ENCODE measurements around the gene PTOV1.
A peak's percentile ranks its signal among the peaks of the same experiment; 100 is the strongest.

The PTOV1 gene

GRCh38 chr19:49846408-49846807 lies 4.6 kb upstream of the PTOV1 start:
- Histone ChIP-seq H3K36me3 (ENCODE audit: control insufficient read depth in 2 of 2, insufficient read depth in 1 of 2, low read length in 2 of 2) (peaks cover 0 to 4% of the 10 kb centered on the region in 2 experiments; a peak in 1 of 3 replicates), H3K4me3 (ENCODE audit: low read depth, low read length) (no peak overlapping the region), H3K9me3 (ENCODE audit: control insufficient read depth, insufficient read depth, low read depth, low read length) (no peaks in the 10 kb centered on the region), H3K27ac (ENCODE audit: extremely low read depth, low read depth, low read length) (no peak overlapping the region), H3K4me1 (ENCODE audit: control insufficient read depth, insufficient read depth, low read length) (peaks cover 2% of the 10 kb centered on the region; the same call in 1 of the 2 replicates)
- ChIA-PET POLR2A (no interaction called here), CTCF (interaction anchor here (1.0 kb wide), 1 partner anchor 78 kb away, joined by 3 read pairs; no protein-coding TSS in a partner anchor)
- TF ChIP-seq ZNF121 (tag by site-specific recombination; IDR thresholded peaks at IDR 0.05) (peak; percentile 61), ZBTB1 (tag by site-specific recombination; IDR thresholded peaks at IDR 0.05) (no peak), ZNF311 (tag by site-specific recombination; IDR thresholded peaks at IDR 0.05; ENCODE audit: borderline replicate concordance) (no peak), ZNF501 (tag by site-specific recombination; IDR thresholded peaks at IDR 0.05) (no peak), ZNF548 (tag by site-specific recombination; IDR thresholded peaks at IDR 0.05) (no peak), ZSCAN4 (tag by site-specific recombination; IDR thresholded peaks at IDR 0.05) (no peak)
- TF ChIP-seq, protein P1, sequence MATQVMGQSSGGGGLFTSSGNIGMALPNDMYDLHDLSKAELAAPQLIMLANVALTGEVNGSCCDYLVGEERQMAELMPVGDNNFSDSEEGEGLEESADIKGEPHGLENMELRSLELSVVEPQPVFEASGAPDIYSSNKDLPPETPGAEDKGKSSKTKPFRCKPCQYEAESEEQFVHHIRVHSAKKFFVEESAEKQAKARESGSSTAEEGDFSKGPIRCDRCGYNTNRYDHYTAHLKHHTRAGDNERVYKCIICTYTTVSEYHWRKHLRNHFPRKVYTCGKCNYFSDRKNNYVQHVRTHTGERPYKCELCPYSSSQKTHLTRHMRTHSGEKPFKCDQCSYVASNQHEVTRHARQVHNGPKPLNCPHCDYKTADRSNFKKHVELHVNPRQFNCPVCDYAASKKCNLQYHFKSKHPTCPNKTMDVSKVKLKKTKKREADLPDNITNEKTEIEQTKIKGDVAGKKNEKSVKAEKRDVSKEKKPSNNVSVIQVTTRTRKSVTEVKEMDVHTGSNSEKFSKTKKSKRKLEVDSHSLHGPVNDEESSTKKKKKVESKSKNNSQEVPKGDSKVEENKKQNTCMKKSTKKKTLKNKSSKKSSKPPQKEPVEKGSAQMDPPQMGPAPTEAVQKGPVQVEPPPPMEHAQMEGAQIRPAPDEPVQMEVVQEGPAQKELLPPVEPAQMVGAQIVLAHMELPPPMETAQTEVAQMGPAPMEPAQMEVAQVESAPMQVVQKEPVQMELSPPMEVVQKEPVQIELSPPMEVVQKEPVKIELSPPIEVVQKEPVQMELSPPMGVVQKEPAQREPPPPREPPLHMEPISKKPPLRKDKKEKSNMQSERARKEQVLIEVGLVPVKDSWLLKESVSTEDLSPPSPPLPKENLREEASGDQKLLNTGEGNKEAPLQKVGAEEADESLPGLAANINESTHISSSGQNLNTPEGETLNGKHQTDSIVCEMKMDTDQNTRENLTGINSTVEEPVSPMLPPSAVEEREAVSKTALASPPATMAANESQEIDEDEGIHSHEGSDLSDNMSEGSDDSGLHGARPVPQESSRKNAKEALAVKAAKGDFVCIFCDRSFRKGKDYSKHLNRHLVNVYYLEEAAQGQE (tag by site-specific recombination; IDR thresholded peaks at IDR 0.05): no peak

- Histone ChIP-seq H3K4me1 (ENCODE audit: control insufficient read depth, insufficient read depth, low read length) (peaks cover 6% of the 10 kb centered on the region; the same call in 1 of the 2 replicates), H3K4me3 (ENCODE audit: low read depth, low read length) (no peak overlapping the region), H3K27ac (ENCODE audit: extremely low read depth, low read depth, low read length) (no peak overlapping the region), H3K36me3 (ENCODE audit: control insufficient read depth in 2 of 2, insufficient read depth in 1 of 2, low read length in 2 of 2) (no peaks in the 10 kb centered on the region), H3K9me3 (ENCODE audit: control insufficient read depth, insufficient read depth, low read depth, low read length) (no peaks in the 10 kb centered on the region)
- ChIA-PET POLR2A (interaction anchor here (0.5 to 8.8 kb wide), 14 partner anchors 9 to 267 kb away, joined by 3 to 128 read pairs (median 4); partner anchors contain the start of genes AP2A1, NOSIP, PNKP and RRAS), CTCF (interaction anchor here (0.6 to 2.8 kb wide), 9 partner anchors 10 to 345 kb away, joined by 3 to 13 read pairs (median 3); no protein-coding TSS in a partner anchor)
- TF ChIP-seq ZNF18 (tag by site-specific recombination; IDR thresholded peaks at IDR 0.05): peak; percentile 80; the same call in 1 of the 2 replicates
- TF ChIP-seq SP3 (tag by site-specific recombination; IDR thresholded peaks at IDR 0.05): peak; percentile 50
- TF ChIP-seq ZNF548 (tag by site-specific recombination; IDR thresholded peaks at IDR 0.05): no peak
- no peak for TF ChIP-seq ZNF248 (tag by site-specific recombination; IDR thresholded peaks at IDR 0.05)
- TF ChIP-seq ZNF221 (tag by site-specific recombination; IDR thresholded peaks at IDR 0.05; ENCODE audit: borderline replicate concordance): no peak
- no peak for TF ChIP-seq MEIS1 (CRISPR knock-in tag; IDR thresholded peaks at IDR 0.05; ENCODE audit: borderline replicate concordance)
- TF ChIP-seq, protein P2, sequence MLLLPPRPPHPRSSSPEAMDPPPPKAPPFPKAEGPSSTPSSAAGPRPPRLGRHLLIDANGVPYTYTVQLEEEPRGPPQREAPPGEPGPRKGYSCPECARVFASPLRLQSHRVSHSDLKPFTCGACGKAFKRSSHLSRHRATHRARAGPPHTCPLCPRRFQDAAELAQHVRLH (tag by site-specific recombination; IDR thresholded peaks at IDR 0.05): 0 out of 2 replicates have a peak, but pooled peaks have one; percentile 14
- TF ChIP-seq ZNF366 (tag by site-specific recombination; conservative IDR thresholded peaks at IDR 0.05): 0 out of 2 replicates have a peak, but pooled peaks have one; percentile 29
- TF ChIP-seq KLF8 (tag by site-specific recombination; IDR thresholded peaks at IDR 0.05): no peak
- TF ChIP-seq ZNF558 (tag by site-specific recombination; IDR thresholded peaks at IDR 0.05): peak; percentile 47; the same call in 1 of the 2 replicates
- TF ChIP-seq, protein P3, sequence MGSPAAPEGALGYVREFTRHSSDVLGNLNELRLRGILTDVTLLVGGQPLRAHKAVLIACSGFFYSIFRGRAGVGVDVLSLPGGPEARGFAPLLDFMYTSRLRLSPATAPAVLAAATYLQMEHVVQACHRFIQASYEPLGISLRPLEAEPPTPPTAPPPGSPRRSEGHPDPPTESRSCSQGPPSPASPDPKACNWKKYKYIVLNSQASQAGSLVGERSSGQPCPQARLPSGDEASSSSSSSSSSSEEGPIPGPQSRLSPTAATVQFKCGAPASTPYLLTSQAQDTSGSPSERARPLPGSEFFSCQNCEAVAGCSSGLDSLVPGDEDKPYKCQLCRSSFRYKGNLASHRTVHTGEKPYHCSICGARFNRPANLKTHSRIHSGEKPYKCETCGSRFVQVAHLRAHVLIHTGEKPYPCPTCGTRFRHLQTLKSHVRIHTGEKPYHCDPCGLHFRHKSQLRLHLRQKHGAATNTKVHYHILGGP (tag by site-specific recombination; IDR thresholded peaks at IDR 0.05): no peak
- no peak for TF ChIP-seq ATF2 (tag by site-specific recombination; IDR thresholded peaks at IDR 0.05; ENCODE audit: low read depth)
- no peak for TF ChIP-seq GLI2 (tag by site-specific recombination; IDR thresholded peaks at IDR 0.05; ENCODE audit: borderline replicate concordance, low read depth)
- TF ChIP-seq, protein P4, sequence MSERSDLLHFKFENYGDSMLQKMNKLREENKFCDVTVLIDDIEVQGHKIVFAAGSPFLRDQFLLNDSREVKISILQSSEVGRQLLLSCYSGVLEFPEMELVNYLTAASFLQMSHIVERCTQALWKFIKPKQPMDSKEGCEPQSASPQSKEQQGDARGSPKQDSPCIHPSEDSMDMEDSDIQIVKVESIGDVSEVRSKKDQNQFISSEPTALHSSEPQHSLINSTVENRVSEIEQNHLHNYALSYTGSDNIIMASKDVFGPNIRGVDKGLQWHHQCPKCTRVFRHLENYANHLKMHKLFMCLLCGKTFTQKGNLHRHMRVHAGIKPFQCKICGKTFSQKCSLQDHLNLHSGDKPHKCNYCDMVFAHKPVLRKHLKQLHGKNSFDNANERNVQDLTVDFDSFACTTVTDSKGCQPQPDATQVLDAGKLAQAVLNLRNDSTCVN (tag by site-specific recombination; optimal IDR thresholded peaks at IDR 0.05): peak; percentile 10
- no peak for TF ChIP-seq ZNF140 (tag by site-specific recombination; IDR thresholded peaks at IDR 0.05)
Measured at GRCh38 chr19:49847731-49848696, 2.9 kb upstream of the PTOV1 start.

Measured in HEK293 (cell line).